GM10248 (cell line): ENCODE results near the gene RGS1.

ENCODE experiments used
- CTCF ChIA-PET: fragments of 300-600 bp; sonication (Branson Sonifier 250); formaldehyde crosslinking; extraction: SDS; loops from one replicate; lab custom pipeline; 2021; ENCODE audit warnings: antibody characterized with exemption; lab: Yijun Ruan, JAX
- POLR2A ChIA-PET: fragments of 350-650 bp; sonication (Branson Sonifier 250); formaldehyde crosslinking; extraction: SDS; loops from one replicate; lab custom pipeline; 2020; ENCODE audit warnings: antibody characterized with exemption; lab: Yijun Ruan, JAX
- DNase-seq: peaks from one replicate; pipeline ENCODE4 v3.0.0; 2012; ENCODE audit errors: extremely low spot score
- CTCF ChIP-seq: IDR thresholded peaks from 2 replicates; pipeline ENCODE4 v1.5.1; 2012; ENCODE audit warnings: mild to moderate bottlenecking, low read depth; ENCODE audit errors: extremely low read depth, missing control alignments, control extremely low read depth

The RGS1 gene

GRCh38 chr1:192568063-192568462 is 7.5 kb upstream of the RGS1 start:
- no peak for DNase-seq
- TF ChIP-seq CTCF: no peak
- CTCF ChIA-PET: interaction anchor here (1.4 to 1.7 kb wide), 3 partner anchors 15 to 29 kb away, joined by 4 to 7 read pairs (median 6); no protein-coding TSS in a partner anchor
- POLR2A ChIA-PET: no interaction called here

GRCh38 chr1:192571668-192572067 is 3.9 kb upstream of the RGS1 start:
- no peak for TF ChIP-seq CTCF
- ChIA-PET CTCF (interaction anchor here (0.9 to 2.4 kb wide), 7 partner anchors 8 to 97 kb away, joined by 3 to 8 read pairs (median 5); no protein-coding TSS in a partner anchor), POLR2A (no interaction called here)
- DNase-seq: no peak

GRCh38 chr1:192573499-192573898 is 2.1 kb upstream of the RGS1 start:
- CTCF ChIA-PET: interaction anchor here (1.1 to 1.6 kb wide), 4 partner anchors 23 to 99 kb away, joined by 3 to 6 read pairs (median 4); no protein-coding TSS in a partner anchor
- no peak for TF ChIP-seq CTCF
- POLR2A ChIA-PET: no interaction called here
- no peak for DNase-seq

DNA sequence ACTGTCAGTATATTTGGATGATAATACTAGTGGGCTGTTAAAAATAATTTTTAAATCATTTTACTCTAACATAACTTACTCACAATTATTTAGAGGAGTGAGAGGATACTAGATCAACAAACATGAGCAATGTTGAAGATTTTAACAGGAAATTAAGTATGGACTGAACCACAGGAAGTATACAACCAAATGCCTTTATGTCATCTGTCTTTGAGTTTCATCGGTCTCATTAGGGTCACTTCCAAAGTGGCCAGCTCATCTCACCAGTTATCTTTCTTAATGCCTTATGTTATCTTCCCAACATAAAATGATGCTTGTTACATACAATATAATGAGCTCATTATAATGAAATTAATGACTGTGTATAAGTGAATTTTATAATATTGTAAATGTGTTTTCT is 1.5 kb upstream of the RGS1 start:
- CTCF ChIA-PET: interaction anchor here (0.9 to 1.6 kb wide), 7 partner anchors 8 to 100 kb away, joined by 3 to 6 read pairs (median 4); no protein-coding TSS in a partner anchor
- POLR2A ChIA-PET: no interaction called here
- DNase-seq: no peak
- TF ChIP-seq CTCF: no peak

GRCh38 chr1:192576190-192577144 is 894 bp downstream of the RGS1 start:
- DNase-seq: no peak
- TF ChIP-seq CTCF: no peak
- ChIA-PET POLR2A (interaction anchor here (0.6 to 0.7 kb wide), 2 partner anchors 8 to 27 kb away, joined by 3 to 7 read pairs; no protein-coding TSS in a partner anchor), CTCF (interaction anchor here (0.6 to 1.6 kb wide), 2 partner anchors 37 to 102 kb away, joined by 3 to 7 read pairs; no protein-coding TSS in a partner anchor)

DNA sequence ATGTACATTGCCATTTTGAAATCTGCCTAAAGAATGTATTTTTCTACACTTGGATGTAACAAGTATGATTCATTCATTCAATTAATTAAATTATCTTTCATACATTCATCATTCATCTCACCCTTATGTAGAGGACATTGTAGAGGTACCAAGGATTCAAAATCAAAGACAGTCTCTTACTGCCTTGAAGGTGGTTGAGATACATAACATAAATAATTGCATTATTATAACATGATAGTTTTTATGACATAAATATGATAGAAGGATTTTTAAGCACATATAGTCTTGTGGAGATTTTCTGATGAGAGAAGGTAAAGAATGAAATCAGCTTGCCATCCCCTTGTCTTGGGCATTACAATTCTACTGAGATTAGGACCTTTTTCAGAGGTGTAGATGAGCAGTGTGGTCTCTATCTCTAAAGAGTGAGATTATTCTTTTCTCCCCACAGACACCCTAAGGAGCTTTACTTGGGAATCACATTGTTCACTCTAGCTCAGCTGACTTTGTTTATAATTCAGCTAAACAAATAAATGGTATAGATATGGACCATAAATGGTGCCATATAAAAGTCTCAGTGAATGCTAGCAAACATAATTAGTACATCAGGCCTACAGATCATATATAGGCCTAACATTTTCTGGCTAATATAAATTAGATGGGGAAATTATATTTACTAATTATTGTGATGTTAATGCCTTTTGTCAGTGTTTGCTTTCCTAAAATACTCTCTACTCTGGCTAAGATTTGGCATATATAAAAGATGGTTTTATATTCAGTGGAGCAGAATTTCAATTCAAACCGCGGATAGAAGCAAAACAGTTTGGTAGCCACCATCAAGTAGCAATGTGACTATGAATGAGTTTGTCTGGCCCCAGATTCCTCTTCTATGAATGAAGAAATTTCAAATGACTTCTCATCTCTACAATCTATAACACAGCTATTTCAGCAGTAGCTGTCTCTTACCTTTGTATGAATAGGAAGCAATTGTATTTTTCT is 1.9 kb downstream of the RGS1 start:
- TF ChIP-seq CTCF: no peak
- CTCF ChIA-PET: interaction anchor here (0.6 to 2.4 kb wide), 8 partner anchors 8 to 103 kb away, joined by 3 to 9 read pairs (median 4); no protein-coding TSS in a partner anchor
- POLR2A ChIA-PET: interaction anchor here (1.1 to 2.7 kb wide), 4 partner anchors 22 to 38 kb away, joined by 3 to 11 read pairs (median 6); no protein-coding TSS in a partner anchor
- no peak for DNase-seq
